Epithelial cell of esophagus (primary cell): ENCODE measurements around the gene BZW2.
A peak's percentile ranks its signal among the peaks of the same experiment; 100 is the strongest.

Experiments used
- DNase-seq: peaks from one replicate; pipeline ENCODE4 v3.0.0; 2010; ENCODE audit warnings: low read depth
- H3K4me3 ChIP-seq: 2 replicates; pipeline ENCODE4 v1.5.1; 2011; ENCODE audit warnings: mild to moderate bottlenecking, low read length, control low read depth
- TF ChIP-seq, protein P1 (sequence below): IDR thresholded peaks from 2 replicates; pipeline ENCODE4 v1.5.1; 2011; ENCODE audit warnings: low read depth, mild to moderate bottlenecking, low read length, control low read depth, inconsistent platforms; ENCODE audit not compliant: insufficient read depth; ENCODE audit errors: missing control alignments

Gene BZW2

DNA sequence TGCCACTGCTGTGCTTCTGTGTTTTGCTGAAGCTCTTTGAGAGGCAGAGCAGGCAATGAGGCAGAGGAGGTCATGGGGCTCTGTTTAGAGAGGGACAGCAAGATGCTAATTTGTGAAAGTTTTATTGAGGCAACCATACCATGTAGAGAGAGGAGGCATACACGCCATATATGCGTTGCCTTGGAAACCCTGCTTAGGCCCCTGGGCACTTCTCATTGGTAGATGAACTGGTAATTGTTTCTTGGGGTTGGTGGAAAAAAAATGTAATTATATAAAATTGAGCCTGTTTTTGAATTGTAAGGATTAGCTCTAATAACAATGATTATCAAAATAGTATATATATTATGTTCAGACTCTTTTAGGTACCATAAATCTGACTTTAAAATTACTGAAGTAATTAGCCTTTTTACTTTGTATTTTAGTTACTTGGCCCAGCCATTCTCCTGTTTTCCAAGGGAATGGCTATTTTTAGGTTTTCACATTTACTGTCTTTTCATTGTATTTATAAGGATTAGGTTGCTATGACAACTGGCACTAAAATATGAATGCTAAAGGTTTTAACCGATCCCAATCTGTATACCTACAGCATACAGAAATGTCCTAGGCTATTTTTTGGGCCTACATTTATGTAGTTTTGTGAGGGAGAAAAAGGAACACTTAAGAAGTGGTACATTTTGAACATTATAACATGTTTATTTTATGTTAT is 52.4 kb downstream of the BZW2 start:
- TF ChIP-seq, protein P1, sequence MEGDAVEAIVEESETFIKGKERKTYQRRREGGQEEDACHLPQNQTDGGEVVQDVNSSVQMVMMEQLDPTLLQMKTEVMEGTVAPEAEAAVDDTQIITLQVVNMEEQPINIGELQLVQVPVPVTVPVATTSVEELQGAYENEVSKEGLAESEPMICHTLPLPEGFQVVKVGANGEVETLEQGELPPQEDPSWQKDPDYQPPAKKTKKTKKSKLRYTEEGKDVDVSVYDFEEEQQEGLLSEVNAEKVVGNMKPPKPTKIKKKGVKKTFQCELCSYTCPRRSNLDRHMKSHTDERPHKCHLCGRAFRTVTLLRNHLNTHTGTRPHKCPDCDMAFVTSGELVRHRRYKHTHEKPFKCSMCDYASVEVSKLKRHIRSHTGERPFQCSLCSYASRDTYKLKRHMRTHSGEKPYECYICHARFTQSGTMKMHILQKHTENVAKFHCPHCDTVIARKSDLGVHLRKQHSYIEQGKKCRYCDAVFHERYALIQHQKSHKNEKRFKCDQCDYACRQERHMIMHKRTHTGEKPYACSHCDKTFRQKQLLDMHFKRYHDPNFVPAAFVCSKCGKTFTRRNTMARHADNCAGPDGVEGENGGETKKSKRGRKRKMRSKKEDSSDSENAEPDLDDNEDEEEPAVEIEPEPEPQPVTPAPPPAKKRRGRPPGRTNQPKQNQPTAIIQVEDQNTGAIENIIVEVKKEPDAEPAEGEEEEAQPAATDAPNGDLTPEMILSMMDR, result no peak
- H3K4me3 ChIP-seq, result no peak overlapping the region
- no peak for DNase-seq

DNA sequence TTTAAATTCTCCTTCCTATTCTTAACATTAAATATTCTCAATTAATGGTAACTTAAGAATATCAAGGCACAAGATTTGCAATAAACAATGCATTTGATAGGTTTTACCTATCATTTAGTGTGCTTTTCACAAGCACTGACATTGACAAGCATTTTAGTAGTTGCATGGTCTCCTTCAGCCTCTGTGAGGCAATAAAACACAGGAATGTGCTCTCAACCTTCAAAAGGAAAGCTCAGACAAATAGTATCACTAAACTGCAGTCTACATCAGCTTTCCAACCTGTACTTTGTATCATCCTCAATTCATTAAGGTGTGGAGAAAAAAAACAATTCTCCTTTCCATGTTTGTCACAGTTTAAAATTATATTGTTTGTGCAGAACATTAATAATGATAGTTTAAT is 56.5 kb downstream of the BZW2 start:
- H3K4me3 ChIP-seq, result no peak overlapping the region
- TF ChIP-seq, protein P1, result no peak

DNA sequence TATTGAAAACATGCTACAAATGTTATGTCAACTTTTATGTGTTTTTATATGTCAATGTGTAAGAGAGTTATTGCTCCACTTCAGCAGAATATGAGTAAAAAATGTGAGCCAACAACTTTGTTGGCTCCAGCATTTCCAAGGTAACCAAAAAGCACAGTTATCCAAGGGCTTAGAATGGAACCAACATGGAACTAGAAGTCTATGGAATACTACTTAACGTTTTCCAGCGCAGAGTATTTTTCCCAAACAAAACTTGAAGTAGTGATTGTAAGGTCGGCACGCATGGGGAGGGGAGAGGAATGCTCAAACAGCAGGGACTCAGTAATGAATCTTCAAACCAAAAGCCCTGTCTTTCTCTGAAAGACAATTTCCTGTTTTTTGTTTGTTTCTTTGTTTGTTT is 62.5 kb downstream of the BZW2 start:
- TF ChIP-seq, protein P1, result no peak
- DNase-seq, result no peak

More for the DNA sequence above, 56.5 kb downstream of the BZW2 start:
- no peak for DNase-seq

DNA sequence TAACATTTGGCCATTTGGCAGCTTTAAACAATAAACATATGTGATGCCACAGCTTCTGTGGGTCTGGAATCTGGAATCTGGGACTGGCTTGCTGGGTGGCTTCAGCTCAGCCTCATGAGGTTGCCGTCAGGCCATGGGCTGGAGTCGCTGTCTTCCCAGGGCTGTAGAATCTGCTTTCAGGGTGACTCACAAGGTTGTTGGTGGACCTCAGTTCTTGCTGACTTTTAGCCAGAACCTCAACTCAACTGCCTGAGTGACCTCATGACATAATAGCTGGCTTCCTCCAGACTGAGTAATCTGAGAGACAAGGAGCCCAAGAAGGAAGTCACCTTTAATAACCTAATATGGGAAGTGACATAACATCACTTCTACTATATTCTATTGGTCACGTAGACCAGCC is 63.0 kb downstream of the BZW2 start:
- no peak overlapping the region for H3K4me3 ChIP-seq
- peak; percentile 70 for DNase-seq
- TF ChIP-seq, protein P1, result no peak

More for the DNA sequence above, 62.5 kb downstream of the BZW2 start:
- no peak overlapping the region for H3K4me3 ChIP-seq

DNA sequence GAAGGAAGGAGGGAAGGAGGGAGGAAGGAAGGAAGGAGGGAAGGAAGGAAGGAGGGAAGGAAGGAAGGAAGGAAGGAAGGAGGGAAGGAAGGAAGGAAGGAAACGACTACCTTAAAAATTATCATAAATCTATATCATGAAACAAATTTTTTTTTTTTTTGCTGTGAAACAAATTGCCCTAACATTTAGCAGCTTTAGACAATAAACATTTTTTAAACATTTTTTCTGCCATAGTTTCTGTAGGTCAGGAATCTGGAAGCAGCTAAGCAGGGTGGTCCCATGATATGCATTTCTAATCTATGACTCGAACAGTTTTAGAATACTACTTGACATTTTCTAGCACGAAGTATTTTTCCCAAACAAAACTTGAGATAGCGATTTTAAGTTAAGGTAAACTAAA is 64.7 kb downstream of the BZW2 start:
- TF ChIP-seq, protein P1, result no peak
- H3K4me3 ChIP-seq, result no peak overlapping the region
- no peak for DNase-seq

DNA sequence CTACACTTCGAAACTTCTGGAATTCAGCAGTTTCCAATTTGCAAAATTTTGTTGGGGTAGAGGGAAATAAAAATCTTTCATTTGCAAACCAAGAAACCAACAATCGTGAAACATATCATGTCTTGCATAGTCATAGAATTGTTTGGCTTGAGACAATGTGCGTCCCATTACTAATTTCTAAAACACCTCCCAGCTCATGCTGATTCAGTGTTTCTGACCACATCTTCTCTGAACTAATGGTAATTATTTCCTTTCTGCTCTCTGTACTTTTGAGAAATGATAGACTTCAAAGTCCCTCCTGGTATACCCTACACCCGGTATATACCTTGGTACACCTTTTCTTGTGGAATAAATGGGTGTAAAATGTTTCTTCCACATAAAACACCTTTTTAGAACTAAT is 65.7 kb downstream of the BZW2 start:
- TF ChIP-seq, protein P1, result no peak
- DNase-seq, result peak; percentile 58
- no peak overlapping the region for H3K4me3 ChIP-seq

DNA sequence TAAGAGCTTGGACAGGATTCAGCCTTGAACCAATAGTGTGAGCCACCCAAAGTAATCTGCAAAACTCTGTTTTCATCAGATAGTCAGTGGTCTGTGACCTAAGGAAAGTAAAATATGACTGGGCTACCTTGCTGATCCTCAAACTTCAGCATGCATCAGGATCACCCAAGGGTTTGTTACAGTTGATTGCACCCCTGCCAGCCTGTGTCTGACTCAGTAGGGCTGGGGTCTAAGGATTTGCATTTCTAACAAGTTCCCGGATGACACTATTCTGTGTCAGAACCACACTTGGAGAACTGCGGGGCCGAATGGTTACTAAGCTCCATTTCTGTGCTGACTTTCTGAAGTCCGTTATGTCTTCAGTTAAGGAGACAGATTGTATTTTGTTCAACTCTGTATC is 66.9 kb downstream of the BZW2 start:
- peak; percentile 30 for DNase-seq
- H3K4me3 ChIP-seq, result no peak overlapping the region
- TF ChIP-seq, protein P1, result no peak
